ENCODE measurements around the gene ADGRV1.
"Not testable (repeated sequence)": the region's sequence is repeated elsewhere in the genome, so short reads cannot be mapped to it uniquely, and the experiment has no call there.

The ADGRV1 gene

DNA sequence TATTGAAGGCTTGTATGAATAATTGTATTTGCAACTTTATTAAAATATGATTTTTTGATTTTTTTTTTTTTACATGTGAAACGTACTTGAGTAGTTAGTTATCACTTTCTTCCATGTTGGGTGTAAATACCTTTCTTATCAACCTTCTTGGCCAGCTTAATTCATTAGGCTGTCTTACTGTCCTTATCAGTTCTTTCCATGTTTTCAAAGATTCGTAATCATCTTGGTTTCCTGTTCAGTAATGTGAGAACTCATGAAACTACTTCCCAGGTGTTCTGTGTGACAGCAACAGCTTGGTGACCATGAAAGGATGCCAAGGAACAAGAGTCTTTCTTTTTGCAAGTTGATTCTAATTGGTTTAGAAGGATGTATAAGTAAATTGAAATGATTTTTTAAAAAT lies 100.0 kb downstream of the ADGRV1 start:
- DNase-seq: no peak

GRCh38 chr5:90668079-90668565 lies 109.5 kb downstream of the ADGRV1 start:
- DNase-seq: not testable (repeated sequence)

DNA sequence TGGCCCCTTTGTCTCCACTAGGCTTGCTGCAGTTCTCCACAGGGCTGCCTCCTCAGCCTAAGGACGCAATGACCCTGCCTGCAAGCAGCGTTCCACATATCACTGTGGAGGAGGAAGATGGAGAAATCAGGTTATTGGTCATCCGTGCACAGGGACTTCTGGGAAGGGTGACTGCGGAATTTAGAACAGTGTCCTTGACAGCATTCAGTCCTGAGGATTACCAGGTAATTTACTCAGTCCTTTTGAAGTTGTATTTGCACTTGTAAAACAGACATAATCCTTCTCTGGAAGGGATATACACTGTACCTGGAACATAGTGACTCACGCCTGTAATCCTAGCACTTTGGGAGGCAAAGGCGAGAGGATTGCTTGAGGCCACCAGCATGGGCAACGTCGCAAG lies 116.6 kb downstream of the ADGRV1 start:
- no peak for DNase-seq

GRCh38 chr5:90680921-90681563 lies 122.4 kb downstream of the ADGRV1 start:
- no peak for DNase-seq

DNA sequence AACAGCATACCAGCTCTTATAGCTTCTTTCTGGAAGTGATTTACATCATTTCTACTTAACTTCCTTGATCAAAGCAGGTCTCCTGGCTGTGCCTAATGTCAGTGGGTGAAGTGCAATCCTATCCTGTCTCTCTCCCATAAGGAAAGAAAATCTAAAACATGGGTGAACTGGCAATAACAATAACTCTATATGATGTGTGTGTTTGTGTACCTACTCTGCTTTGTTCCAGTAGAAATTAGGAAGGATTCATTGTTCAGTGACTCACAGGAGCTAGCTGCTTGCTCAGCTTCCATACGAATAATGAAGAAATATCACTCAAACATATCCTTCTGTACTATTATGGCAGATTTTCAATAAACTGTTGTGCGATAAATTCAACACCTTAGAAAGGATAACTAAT lies 123.7 kb downstream of the ADGRV1 start:
- DNase-seq: no peak

DNA sequence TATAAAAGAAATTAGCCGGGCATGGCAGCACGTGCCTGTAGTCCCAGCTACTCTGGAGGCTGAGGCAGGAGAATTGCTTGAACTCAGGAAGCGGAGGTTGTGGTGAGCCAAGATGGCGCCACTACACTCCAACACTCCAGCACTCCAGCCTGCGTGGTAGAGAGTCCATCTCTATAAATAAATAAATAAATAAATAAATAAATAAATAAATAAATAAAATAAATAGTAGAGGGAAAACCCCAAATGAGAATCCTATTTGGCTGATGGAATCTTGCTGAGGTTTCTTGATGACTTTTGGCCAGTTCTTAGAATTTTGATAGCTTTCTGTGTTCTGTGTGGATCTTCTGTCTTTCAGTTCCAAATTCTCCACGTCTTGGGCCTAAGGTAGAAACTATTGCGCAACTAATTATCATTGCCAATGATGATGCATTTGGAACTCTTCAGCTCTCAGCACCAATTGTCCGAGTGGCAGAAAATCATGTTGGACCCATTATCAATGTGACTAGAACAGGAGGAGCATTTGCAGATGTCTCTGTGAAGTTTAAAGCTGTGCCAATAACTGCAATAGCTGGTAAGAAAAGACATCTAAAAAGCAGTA lies 126.9 kb downstream of the ADGRV1 start:
- DNase-seq: no peak

DNA sequence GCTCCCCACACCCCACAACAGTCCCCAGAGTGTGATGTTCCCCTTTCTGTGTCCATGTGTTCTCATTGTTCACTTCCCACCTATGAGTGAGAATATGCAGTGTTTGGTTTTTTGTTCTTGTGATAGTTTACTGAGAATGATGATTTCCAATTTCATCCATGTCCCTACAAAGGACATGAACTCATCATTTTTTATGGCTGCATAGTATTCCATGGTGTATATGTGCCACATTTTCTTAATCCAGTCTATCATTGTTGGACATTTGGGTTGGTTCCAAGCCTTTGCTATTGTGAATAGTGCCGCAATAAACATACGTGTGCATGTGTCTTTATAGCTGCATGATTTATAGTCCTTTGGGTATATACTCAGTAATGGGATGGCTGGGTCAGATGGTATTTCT lies 127.8 kb downstream of the ADGRV1 start:
- not testable (repeated sequence) for DNase-seq

- DNase-seq: not testable (repeated sequence)
Observed at GRCh38 chr5:90687458-90687857, 128.9 kb downstream of the ADGRV1 start.

GRCh38 chr5:90689064-90689463 lies 130.5 kb downstream of the ADGRV1 start:
- no peak for DNase-seq

DNA sequence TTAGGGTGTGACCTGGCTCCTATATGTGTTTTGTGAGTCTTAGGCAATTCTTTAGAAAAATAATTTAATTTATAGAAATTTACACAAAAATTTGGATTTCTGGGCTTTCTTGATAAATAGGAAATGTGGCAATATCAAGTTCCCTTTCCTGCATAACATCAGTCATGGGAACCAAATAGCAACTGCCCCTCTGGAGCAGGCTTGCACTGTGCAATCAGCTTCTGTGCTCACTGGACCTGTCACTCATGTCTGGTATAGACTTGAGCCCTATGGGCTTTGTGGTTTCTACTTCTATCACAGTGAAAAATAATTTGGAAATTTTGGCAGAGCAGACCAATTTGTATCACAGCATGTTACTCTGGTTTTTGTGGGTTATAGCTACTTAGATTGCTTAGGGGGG lies 131.7 kb downstream of the ADGRV1 start:
- DNase-seq: no peak

DNA sequence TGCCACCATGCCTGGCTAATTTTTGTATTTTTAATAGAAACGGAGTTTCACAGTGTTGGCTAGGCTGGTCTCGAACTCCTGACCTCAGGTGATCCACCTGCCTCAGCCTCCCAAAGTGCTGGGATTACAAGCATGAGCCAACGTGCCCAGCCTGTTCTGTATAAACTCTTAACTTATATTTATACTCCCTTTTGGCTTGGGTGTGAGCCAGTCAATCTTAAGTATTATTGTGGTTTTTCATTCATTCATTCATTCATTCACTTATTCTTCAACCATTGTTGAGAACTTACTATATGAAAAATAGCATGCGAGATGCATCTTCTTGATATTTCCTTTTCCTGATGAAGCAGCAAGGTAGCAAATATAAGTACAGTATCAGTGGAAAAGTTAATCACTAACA lies 132.9 kb downstream of the ADGRV1 start:
- no peak for DNase-seq

DNA sequence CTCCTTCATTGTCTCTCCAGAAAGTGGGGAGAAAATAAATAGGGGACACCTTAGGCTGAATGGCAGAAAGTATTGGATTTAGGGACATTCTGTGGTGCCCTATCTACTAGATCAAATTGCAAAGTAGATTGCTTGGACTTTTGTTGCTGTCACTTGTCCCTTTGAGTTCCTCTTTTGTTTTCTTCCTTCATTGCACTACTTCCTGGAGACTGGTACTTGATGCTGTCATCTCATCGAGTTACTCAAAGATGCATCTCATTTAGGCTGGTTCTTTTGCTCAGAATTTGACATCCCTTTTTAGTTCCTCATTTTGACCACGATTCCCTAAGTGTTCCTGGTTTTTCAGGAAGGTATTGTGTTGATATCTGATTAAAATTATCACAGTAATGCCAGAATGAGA lies 137.6 kb downstream of the ADGRV1 start:
- no peak for DNase-seq

DNA sequence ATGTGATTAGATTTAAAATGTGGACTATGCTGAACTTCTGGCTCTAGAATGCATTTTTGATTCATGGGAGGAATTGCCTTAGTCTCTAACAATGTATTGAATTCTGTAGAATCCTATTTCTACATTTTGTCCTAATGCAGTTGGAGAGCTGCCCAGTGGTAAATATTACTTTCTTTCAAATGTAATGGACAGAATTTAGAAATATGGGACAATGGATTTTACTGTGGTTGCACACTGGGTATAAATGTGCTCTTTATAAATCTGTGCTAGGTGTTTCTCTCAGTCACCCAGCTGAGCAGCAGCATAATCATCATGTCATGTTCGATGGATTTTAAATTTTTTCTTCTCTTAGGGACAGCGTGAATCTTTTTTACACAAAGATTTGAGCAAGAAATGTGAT lies 141.7 kb downstream of the ADGRV1 start:
- DNase-seq: no peak

- no peak for DNase-seq
Observed at GRCh38 chr5:90703932-90704331, 145.3 kb downstream of the ADGRV1 start.

DNA sequence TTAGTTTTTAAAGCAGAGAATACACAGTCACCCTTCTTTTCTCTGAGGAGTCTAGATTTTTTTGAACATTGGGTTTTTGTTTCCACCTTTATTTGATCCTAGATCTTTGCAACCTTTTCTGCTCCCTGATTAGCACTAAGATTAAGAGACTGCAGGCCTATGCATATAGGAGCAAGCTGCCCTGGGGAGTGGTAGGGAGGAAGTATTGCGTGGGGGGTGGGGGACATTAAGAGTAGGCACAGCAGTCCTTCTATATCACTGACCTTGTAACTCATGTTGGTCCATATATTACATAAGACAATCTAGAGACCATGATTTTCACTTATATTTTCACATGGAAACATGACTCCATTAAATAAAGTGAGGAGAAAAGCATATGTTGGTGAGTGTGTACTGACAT lies 149.1 kb downstream of the ADGRV1 start:
- DNase-seq: no peak

DNA sequence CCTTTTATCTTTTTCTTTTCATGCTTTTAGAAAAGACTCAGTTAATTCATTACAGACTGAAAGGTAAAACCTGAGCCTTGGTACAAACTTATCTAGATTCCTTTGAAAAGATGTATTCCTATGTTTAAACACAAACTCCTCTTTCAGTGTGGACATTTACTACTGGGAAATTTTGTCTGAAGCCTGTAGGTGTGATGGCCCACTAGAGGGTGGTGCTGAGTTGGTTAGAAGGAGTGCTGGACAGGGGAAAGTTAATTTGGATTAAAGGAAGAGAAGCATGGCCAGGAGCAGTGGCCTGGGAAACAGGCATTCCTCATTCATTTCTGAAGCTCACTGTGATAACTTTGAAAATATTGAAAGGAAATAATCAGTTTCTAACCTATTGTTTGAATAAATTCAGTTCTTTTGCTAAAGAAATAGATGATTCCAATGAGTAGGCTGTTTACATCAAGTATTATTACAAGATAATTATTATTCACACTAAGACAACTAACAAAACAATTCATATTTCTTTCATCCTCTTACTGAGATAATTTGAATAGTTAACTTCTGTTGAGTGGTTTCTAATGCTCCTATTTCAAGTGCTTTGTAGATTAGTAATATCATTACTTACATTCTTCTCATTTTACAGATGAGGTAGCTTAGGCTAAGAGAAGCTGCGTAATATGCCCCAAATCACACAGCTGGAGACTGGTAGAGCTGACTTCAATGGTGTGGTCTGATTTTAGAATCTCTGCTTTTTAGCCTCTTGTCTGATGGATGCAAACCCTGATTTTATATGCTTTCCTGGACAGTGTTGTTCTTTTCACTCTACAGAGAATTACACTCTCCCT lies 150.9 kb downstream of the ADGRV1 start:
- peak; percentile 26 to 68 for DNase-seq

- DNase-seq: no peak
Observed at GRCh38 chr5:90718387-90718786, 159.8 kb downstream of the ADGRV1 start.

DNA sequence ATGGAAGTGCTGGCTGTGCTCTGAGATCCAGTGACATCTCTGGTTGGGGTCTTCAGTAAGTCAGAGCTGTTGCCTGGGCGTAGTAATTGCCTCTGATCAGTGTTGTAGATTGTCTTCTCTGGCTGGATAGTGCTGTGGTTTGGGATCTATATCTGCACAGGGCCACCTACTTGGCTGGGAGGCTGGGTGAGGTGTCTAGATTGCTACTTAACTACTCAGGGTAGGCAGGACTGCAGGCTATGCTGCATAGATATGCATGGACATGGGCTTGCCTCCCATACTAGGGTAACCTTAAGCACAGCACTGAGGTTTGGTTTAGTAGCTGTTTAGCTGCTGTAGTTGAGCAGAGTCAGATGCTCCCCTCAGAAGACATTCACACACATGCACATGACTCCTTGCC lies 181.0 kb downstream of the ADGRV1 start:
- no peak for DNase-seq

- DNase-seq: no peak
Observed at GRCh38 chr5:90740244-90740799, 181.7 kb downstream of the ADGRV1 start.

GRCh38 chr5:90741022-90741564 lies 182.5 kb downstream of the ADGRV1 start:
- DNase-seq: no peak

- DNase-seq: no peak
Observed at GRCh38 chr5:90746119-90746518, 187.5 kb downstream of the ADGRV1 start.

GRCh38 chr5:90747175-90747574 lies 188.6 kb downstream of the ADGRV1 start:
- DNase-seq: peak in 1 of 2 experiments; percentile 13

- no peak for DNase-seq
Observed at GRCh38 chr5:90747693-90748092, 189.1 kb downstream of the ADGRV1 start.
